Neural progenitor cell (in vitro differentiated cells): ENCODE measurements around the gene QSOX1. TPM values are rescaled to one million over a fixed set of nuclear protein-coding genes. Genes with fewer than 3 reads are reported as not detected.

Experiments
- DNase-seq: peaks from one replicate; pipeline ENCODE4 v3.0.0-alpha.2; 2016; ENCODE audit warnings: low spot score
- H2AFZ ChIP-seq: fragments of 200-600 bp; sonication (generic); replicated peaks from 2 replicates; pipeline ENCODE4 v1.6.1; 2016; ENCODE audit warnings: antibody characterized with exemption
- H3F3A ChIP-seq: fragments of 200-600 bp; sonication (generic); 2 replicates; pipeline ENCODE4 v1.6.1; 2016; ENCODE audit warnings: antibody characterized with exemption, low read depth
- H3K27ac ChIP-seq: fragments of 200-600 bp; sonication (generic); 2 replicates; pipeline ENCODE4 v1.5.1; 2016; ENCODE audit warnings: mild to moderate bottlenecking
- H3K27me3 ChIP-seq: fragments of 200-600 bp; sonication (generic); 2 replicates; pipeline ENCODE4 v1.6.1; 2016; ENCODE audit warnings: mild to moderate bottlenecking, moderate library complexity
- H3K36me3 ChIP-seq: fragments of 200-600 bp; sonication (generic); 2 replicates; pipeline ENCODE4 v1.5.1; 2016
- H3K4me1 ChIP-seq: fragments of 200-600 bp; sonication (generic); 2 replicates; pipeline ENCODE4 v1.6.1; 2016; ENCODE audit warnings: mixed run types
- H3K4me2 ChIP-seq: fragments of 200-600 bp; sonication (generic); 2 replicates; pipeline ENCODE4 v1.6.1; 2016
- H3K4me3 ChIP-seq: fragments of 200-600 bp; sonication (generic); 2 replicates; pipeline ENCODE4 v1.5.1; 2016
- H3K79me2 ChIP-seq: fragments of 200-600 bp; sonication (generic); 2 replicates; pipeline ENCODE4 v1.6.1; 2016; ENCODE audit warnings: low read depth
- H3K9ac ChIP-seq: fragments of 200-600 bp; sonication (generic); 2 replicates; pipeline ENCODE4 v1.6.1; 2016
- H3K9me3 ChIP-seq: fragments of 200-600 bp; sonication (generic); 2 replicates; pipeline ENCODE4 v1.5.1; 2016; ENCODE audit warnings: low read depth
- H4K20me1 ChIP-seq: fragments of 200-600 bp; sonication (generic); 2 replicates; pipeline ENCODE4 v1.6.1; 2016; ENCODE audit warnings: low read depth
- H3K27ac Mint-ChIP-seq: 3 replicates; pipeline ENCODE4 v1.8.0; 2021; ENCODE audit warnings: mixed read lengths
- H3K27me3 Mint-ChIP-seq: 2 replicates; pipeline ENCODE4 v1.8.0; 2022; ENCODE audit warnings: low read depth, mild to moderate bottlenecking, inconsistent platforms, moderate library complexity, mixed read lengths; ENCODE audit not compliant: insufficient read depth
- H3K36me3 Mint-ChIP-seq: 3 replicates; pipeline ENCODE4 v1.8.0; 2021; ENCODE audit warnings: mixed read lengths
- H3K4me1 Mint-ChIP-seq: 3 replicates; pipeline ENCODE4 v1.8.0; 2021; ENCODE audit warnings: mixed read lengths
- H3K4me3 Mint-ChIP-seq: 3 replicates; pipeline ENCODE4 v1.8.0; 2021; ENCODE audit warnings: mild to moderate bottlenecking, moderate library complexity, mixed read lengths
- H3K9me3 Mint-ChIP-seq: 3 replicates; pipeline ENCODE4 v1.8.0; 2020; ENCODE audit warnings: mixed read lengths
- CTCF ChIP-seq: fragments of 200-600 bp; sonication (generic); IDR thresholded peaks from 2 replicates; pipeline ENCODE4 v1.5.1; 2017; ENCODE audit warnings: antibody characterized with exemption, mild to moderate bottlenecking
- EZH2 ChIP-seq: fragments of 200-600 bp; sonication (generic); IDR thresholded peaks from 2 replicates; pipeline ENCODE4 v1.6.1; 2017; ENCODE audit warnings: antibody characterized with exemption, mild to moderate bottlenecking, moderate library complexity
- EZH2phosphoT487 ChIP-seq: fragments of 200-600 bp; sonication (generic); IDR thresholded peaks from 2 replicates; pipeline ENCODE4 v1.6.1; 2017; ENCODE audit warnings: antibody characterized with exemption
- total RNA-seq: library from RNA; depleted of rRNA; stranded (reverse); fragments of >200 nt; gene quantifications from 2 replicates; pipeline ENCODE4 v1.2.3, GENCODE V29; 2015; ENCODE audit warnings: low replicate concordance

QSOX1 gene
- total RNA-seq, 1 donor from 2014 or later, result 13.6 TPM

DNA sequence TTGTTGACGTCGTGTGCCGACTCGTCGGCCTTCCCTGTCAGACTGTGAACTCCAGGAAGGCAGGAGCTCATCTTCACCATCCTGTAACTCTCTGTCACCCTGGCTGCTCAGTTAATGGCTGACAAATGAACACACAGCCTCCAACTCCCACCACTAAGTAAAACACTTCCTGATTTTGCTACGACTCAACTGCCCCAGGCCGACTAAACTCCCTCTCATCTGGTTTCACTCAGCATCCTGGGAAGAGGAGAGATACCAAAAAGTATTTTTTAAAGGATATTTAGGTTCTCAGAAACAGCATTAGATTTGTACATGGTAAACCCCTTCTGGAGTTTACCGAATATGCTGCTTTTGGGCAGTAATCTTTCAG lies 57.2 kb downstream of the QSOX1 start:
- Histone ChIP-seq H4K20me1 (no peaks in the 10 kb centered on the region), H3K79me2 (no peaks in the 10 kb centered on the region), H3K9ac (no peak overlapping the region), H3K9me3 (no peaks in the 10 kb centered on the region), H3K4me3 (no peak overlapping the region), H3F3A (no peaks in the 10 kb centered on the region), H3K4me2 (no peak overlapping the region), H3K27me3 (no peaks in the 10 kb centered on the region), H3K36me3 (no peaks in the 10 kb centered on the region), H3K4me1 (no peaks in the 10 kb centered on the region), H3K27ac (no peak overlapping the region), H2AFZ (no peak overlapping the region)
- Mint-ChIP-seq H3K9me3 (peaks cover 3% of the 10 kb centered on the region), H3K27ac (no peak overlapping the region), H3K36me3 (no peaks in the 10 kb centered on the region), H3K4me1 (peaks cover 9% of the 10 kb centered on the region), H3K27me3 (peaks cover 29% of the 10 kb centered on the region), H3K4me3 (no peak overlapping the region)
- no peak for TF ChIP-seq CTCF
- TF ChIP-seq EZH2, result no peak
- TF ChIP-seq EZH2phosphoT487, result no peak
- no peak for DNase-seq

- peaks cover 30% of the 10 kb centered on the region for H3K27me3 Mint-ChIP-seq
- peak; percentile 30 for DNase-seq
- Histone ChIP-seq H3K79me2 (no peaks in the 10 kb centered on the region), H3K27me3 (no peaks in the 10 kb centered on the region), H3K9ac (no peak overlapping the region), H2AFZ (peak overlapping the region; percentile 2), H3K4me1 (no peaks in the 10 kb centered on the region), H3K27ac (no peak overlapping the region), H3K4me2 (no peak overlapping the region), H3K9me3 (no peaks in the 10 kb centered on the region), H3K36me3 (no peaks in the 10 kb centered on the region), H4K20me1 (no peaks in the 10 kb centered on the region), H3F3A (no peaks in the 10 kb centered on the region), H3K4me3 (no peak overlapping the region)
- H3K36me3 Mint-ChIP-seq, result no peaks in the 10 kb centered on the region
- peaks cover 9% of the 10 kb centered on the region for H3K4me1 Mint-ChIP-seq
- peaks cover 3% of the 10 kb centered on the region for H3K9me3 Mint-ChIP-seq
- TF ChIP-seq CTCF (no peak), EZH2phosphoT487 (no peak), EZH2 (no peak)
- H3K4me3 Mint-ChIP-seq, result no peak overlapping the region
- no peak overlapping the region for H3K27ac Mint-ChIP-seq
These were observed 58.9 kb downstream of the QSOX1 start for GRCh38 chr1:180213401-180214170.

- no peak overlapping the region for H2AFZ ChIP-seq
- H3K4me2 ChIP-seq, result no peak overlapping the region
- H3F3A ChIP-seq, result no peaks in the 10 kb centered on the region
- H3K4me1 Mint-ChIP-seq, result no peaks in the 10 kb centered on the region
- no peaks in the 10 kb centered on the region for H3K4me1 ChIP-seq
- no peak overlapping the region for H3K27ac Mint-ChIP-seq
- H3K27ac ChIP-seq, result no peak overlapping the region
- no peaks in the 10 kb centered on the region for H4K20me1 ChIP-seq
- no peaks in the 10 kb centered on the region for H3K9me3 ChIP-seq
- H3K79me2 ChIP-seq, result no peaks in the 10 kb centered on the region
- DNase-seq, result no peak
- H3K9me3 Mint-ChIP-seq, result peaks cover 7% of the 10 kb centered on the region
- H3K9ac ChIP-seq, result no peak overlapping the region
- no peaks in the 10 kb centered on the region for H3K36me3 ChIP-seq
- no peak overlapping the region for H3K4me3 ChIP-seq
- TF ChIP-seq EZH2phosphoT487, result no peak
- TF ChIP-seq CTCF, result no peak
- TF ChIP-seq EZH2, result no peak
- peaks cover 25% of the 10 kb centered on the region for H3K27me3 Mint-ChIP-seq
- H3K27me3 ChIP-seq, result no peaks in the 10 kb centered on the region
- H3K4me3 Mint-ChIP-seq, result no peak overlapping the region
- H3K36me3 Mint-ChIP-seq, result no peaks in the 10 kb centered on the region
These were observed 61.4 kb downstream of the QSOX1 start for GRCh38 chr1:180215856-180216625.
